ENCODE results near the gene SLIT3.

The SLIT3 gene

GRCh38 chr5:168833383-168833782, 467.6 kb downstream of the SLIT3 start:
- H3K4me3 ChIP-seq (ENCODE audit: low read depth, low read length) = no peak overlapping the region
- DNase-seq (ENCODE audit: low read depth) = no peak

GRCh38 chr5:168832308-168832707, 468.6 kb downstream of the SLIT3 start:
- no peak for DNase-seq (ENCODE audit: low read depth)
- H3K4me3 ChIP-seq (ENCODE audit: low read depth, low read length) = no peak overlapping the region
- no peak for TF ChIP-seq CTCF (IDR thresholded peaks at IDR 0.05; ENCODE audit: insufficient read depth, low read depth, low read length, missing control alignments)

More at GRCh38 chr5:168833383-168833782, 467.6 kb downstream of the SLIT3 start:
- no peak for TF ChIP-seq CTCF (IDR thresholded peaks at IDR 0.05; ENCODE audit: insufficient read depth, low read depth, low read length, missing control alignments)

GRCh38 chr5:168831383-168831782, 469.6 kb downstream of the SLIT3 start:
- DNase-seq (ENCODE audit: low read depth) = no peak
- no peak overlapping the region for H3K4me3 ChIP-seq (ENCODE audit: low read depth, low read length)
- TF ChIP-seq CTCF (IDR thresholded peaks at IDR 0.05; ENCODE audit: insufficient read depth, low read depth, low read length, missing control alignments) = no peak

GRCh38 chr5:168830833-168831232, 470.1 kb downstream of the SLIT3 start:
- no peak for TF ChIP-seq CTCF (IDR thresholded peaks at IDR 0.05; ENCODE audit: insufficient read depth, low read depth, low read length, missing control alignments)
- H3K4me3 ChIP-seq (ENCODE audit: low read depth, low read length) = no peak overlapping the region
- no peak for DNase-seq (ENCODE audit: low read depth)

GRCh38 chr5:168829922-168830417, 471.0 kb downstream of the SLIT3 start:
- no peak for DNase-seq (ENCODE audit: low read depth)
- no peak overlapping the region for H3K4me3 ChIP-seq (ENCODE audit: low read depth, low read length)
- TF ChIP-seq CTCF (IDR thresholded peaks at IDR 0.05; ENCODE audit: insufficient read depth, low read depth, low read length, missing control alignments) = no peak

GRCh38 chr5:168829044-168829443, 471.9 kb downstream of the SLIT3 start:
- H3K4me3 ChIP-seq (ENCODE audit: low read depth, low read length) = no peak overlapping the region
- no peak for TF ChIP-seq CTCF (IDR thresholded peaks at IDR 0.05; ENCODE audit: insufficient read depth, low read depth, low read length, missing control alignments)
- DNase-seq (ENCODE audit: low read depth) = no peak

- no peak for TF ChIP-seq CTCF (IDR thresholded peaks at IDR 0.05; ENCODE audit: insufficient read depth, low read depth, low read length, missing control alignments)
- no peak overlapping the region for H3K4me3 ChIP-seq (ENCODE audit: low read depth, low read length)
- no peak for DNase-seq (ENCODE audit: low read depth)
Observed at GRCh38 chr5:168827636-168828035, 473.3 kb downstream of the SLIT3 start.

All from GM12865 (cell line).